Liver (tissue), 9 donors: ENCODE results near the gene TCERG1L. TPM values are rescaled to one million over a fixed set of nuclear protein-coding genes. Genes with fewer than 3 reads are reported as not detected.
"Not testable (repeated sequence)": the region's sequence is repeated elsewhere in the genome, so short reads cannot be mapped to it uniquely, and the experiment has no call there.

Source experiments
- DNase-seq: peaks from one replicate; pipeline ENCODE4 v3.0.0-alpha.2; 2017; ENCODE audit warnings: low spot score
- H3K27ac ChIP-seq, 2 donors: one replicate each; pipeline ENCODE4 v1.7.0; 2013; ENCODE audit warnings: inconsistent platforms in 2 of 2, low read length in 2 of 2, control low read depth in 1 of 2, low read depth in 1 of 2, mild to moderate bottlenecking in 1 of 2
- H3K27me3 ChIP-seq, 4 donors: one replicate each; pipeline versions ENCODE4 v1.6.1 to v1.7.0; 2013; ENCODE audit warnings: low read length in 3 of 4, inconsistent platforms in 1 of 4, mild to moderate bottlenecking in 1 of 4, moderate library complexity in 1 of 4; ENCODE audit not compliant: control insufficient read depth in 4 of 4, insufficient read depth in 4 of 4
- H3K36me3 ChIP-seq, 4 donors: one replicate each; pipeline versions ENCODE4 v1.6.1 to v1.7.0; 2013; ENCODE audit warnings: low read length in 3 of 4, mild to moderate bottlenecking in 3 of 4, low read depth in 1 of 4, moderate library complexity in 1 of 4; ENCODE audit not compliant: control insufficient read depth in 4 of 4, insufficient read depth in 3 of 4
- H3K4me1 ChIP-seq, 4 donors: one replicate each; pipeline versions ENCODE4 v1.6.1 to v1.7.0; 2013; ENCODE audit warnings: low read length in 3 of 4, mild to moderate bottlenecking in 3 of 4, moderate library complexity in 1 of 4; ENCODE audit not compliant: control insufficient read depth in 4 of 4, insufficient read depth in 4 of 4
- H3K4me3 ChIP-seq, 3 donors: one replicate each; pipeline versions ENCODE4 v1.6.1 to v1.7.0; 2013; ENCODE audit warnings: low read length in 3 of 3, control low read depth in 1 of 3, low read depth in 1 of 3, mild to moderate bottlenecking in 1 of 3
- H3K9ac ChIP-seq, 2 donors: one replicate each; pipeline ENCODE4 v1.7.0; 2013; ENCODE audit warnings: low read length in 2 of 2, mild to moderate bottlenecking in 2 of 2, moderate library complexity in 2 of 2, control low read depth in 1 of 2, low read depth in 1 of 2
- H3K9me3 ChIP-seq, 4 donors: one replicate each; pipeline versions ENCODE4 v1.6.1 to v1.7.0; 2013; ENCODE audit warnings: low read length in 3 of 4; ENCODE audit not compliant: control insufficient read depth in 4 of 4
- ATF3 ChIP-seq: IDR thresholded peaks from 2 replicates; pipeline ENCODE4 v1.6.1; 2016; ENCODE audit warnings: antibody characterized with exemption
- CTCF ChIP-seq: fragments of 150-350 bp; IDR thresholded peaks from 2 replicates; pipeline ENCODE4 v1.5.1; 2017; ENCODE audit warnings: improper control_type of control experiment, low read depth, low read length; ENCODE audit not compliant: missing input control
- EGR1 ChIP-seq, 2 donors: IDR thresholded peaks; 2 replicates each; pipeline ENCODE4 v1.6.1; 2016 to 2018; ENCODE audit warnings: antibody characterized with exemption in 2 of 2, low read depth in 2 of 2
- FOXA2 ChIP-seq: IDR thresholded peaks from 2 replicates; pipeline ENCODE4 v1.6.1; 2016; ENCODE audit warnings: antibody characterized with exemption
- GABPA ChIP-seq, 2 donors: IDR thresholded peaks in 1 of 2; conservative IDR thresholded peaks in 1 of 2; 2 replicates each; pipeline ENCODE4 v1.6.1; 2016; ENCODE audit warnings: antibody characterized with exemption in 2 of 2, mild to moderate bottlenecking in 1 of 2, moderate library complexity in 1 of 2
- HNF4A ChIP-seq, 2 donors: conservative IDR thresholded peaks; 2 replicates each; pipeline ENCODE4 v1.6.1; 2016; ENCODE audit warnings: antibody characterized with exemption in 2 of 2, mild to moderate bottlenecking in 2 of 2
- HNF4G ChIP-seq: IDR thresholded peaks from 2 replicates; pipeline ENCODE4 v1.6.1; 2016; ENCODE audit warnings: antibody characterized with exemption
- JUND ChIP-seq, 2 donors: IDR thresholded peaks; 2 replicates each; pipeline ENCODE4 v1.6.1; 2016; ENCODE audit warnings: antibody characterized with exemption in 2 of 2
- NR2F2 ChIP-seq: IDR thresholded peaks from 2 replicates; pipeline ENCODE4 v1.6.1; 2016; ENCODE audit warnings: antibody characterized with exemption
- RAD21 ChIP-seq, 2 donors: IDR thresholded peaks; 2 replicates each; pipeline ENCODE4 v1.6.1; 2016; ENCODE audit warnings: antibody characterized with exemption in 2 of 2, mild to moderate bottlenecking in 2 of 2
- TAF1 ChIP-seq: conservative IDR thresholded peaks from 2 replicates; pipeline ENCODE4 v1.6.1; 2016; ENCODE audit warnings: antibody characterized with exemption, mild to moderate bottlenecking
- YY1 ChIP-seq: IDR thresholded peaks from 2 replicates; pipeline ENCODE4 v1.6.1; 2016; ENCODE audit warnings: antibody characterized with exemption, mild to moderate bottlenecking
- WGBS: extraction: QIAGEN DNeasy Blood & Tissue Kit; methylation state at CpG from one replicate; pipeline ENCODE4 v1.1.7; 2013; 5-methylcytosine and 5-hydroxymethylcytosine counted together
- polyA plus RNA-seq, 2 donors: library from polyadenylated mRNA; stranded (reverse) in 1 of 2; unstranded in 1 of 2; fragments of 200-250 nt in 1 of 2; fragments of >200 nt in 1 of 2; fragmentation: Nextera tagmentation in 1 of 2; extraction: Ambion mirVana in 1 of 2; gene quantifications; one replicate each; pipeline versions ENCODE4 v1.2.1 to v1.2.3, GENCODE V29; 2013 to 2015
- total RNA-seq, 2 donors: library from RNA; depleted of rRNA; stranded (reverse); fragments of >200 nt; gene quantifications; one replicate each; pipeline ENCODE4 v1.2.3, GENCODE V29; 2014
- TF ChIP-seq, protein P1 (sequence below): IDR thresholded peaks from 2 replicates; pipeline ENCODE4 v1.6.1; 2016; ENCODE audit warnings: antibody characterized with exemption, mild to moderate bottlenecking
- TF ChIP-seq, protein P2 (sequence below): IDR thresholded peaks from 2 replicates; pipeline ENCODE4 v1.6.1; 2016; ENCODE audit warnings: antibody characterized with exemption
- donor health status: healthy.
- donor health status: healthy.
- donor health status: healthy.
- donor health status: healthy.
- donor health status: healthy.

The TCERG1L gene
- total and polyA plus RNA-seq, 4 donors: not detected

DNA sequence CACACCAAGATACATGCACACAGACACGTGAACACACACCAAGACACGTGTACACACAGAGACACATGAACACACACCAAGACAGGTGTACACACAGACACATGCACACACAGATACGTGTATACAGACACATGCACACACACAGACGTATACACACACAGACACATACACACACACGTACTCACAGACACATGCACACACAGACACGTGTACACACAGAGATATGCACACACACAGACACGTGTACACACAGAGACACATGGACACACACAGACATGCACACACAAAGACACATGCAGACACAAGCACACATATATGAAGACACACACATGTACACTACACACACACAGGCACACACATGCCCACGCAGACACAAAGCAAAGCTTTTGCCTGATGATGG, 134.6 kb downstream of the TCERG1L start:
- H3K27me3 ChIP-seq: peaks cover 0 to 1% (median 0%) of the 10 kb centered on the region in 4 donors
- no peaks in the 10 kb centered on the region for H3K4me1 ChIP-seq
- WGBS: 80% methylated on average over 8 of the region's 8 CpGs
- H3K36me3 ChIP-seq: no peaks in the 10 kb centered on the region
- H3K9ac ChIP-seq: no peak overlapping the region
- DNase-seq: no peak
- no peak overlapping the region for H3K4me3 ChIP-seq
- TF ChIP-seq CTCF (no peak), ATF3 (no peak), YY1 (no peak), HNF4A (conservative IDR thresholded peaks at IDR 0.05) (no peak), EGR1 (IDR thresholded peaks at IDR 0.05; ENCODE audit: low read depth in 2 of 2) (no peak), JUND (IDR thresholded peaks at IDR 0.05) (no peak), GABPA (IDR thresholded peaks at IDR 0.05 in 1 of 2, conservative IDR thresholded peaks at IDR 0.05 in 1 of 2) (no peak), RAD21 (IDR thresholded peaks at IDR 0.05) (no peak), HNF4G (no peak)
- TF ChIP-seq, protein P1, sequence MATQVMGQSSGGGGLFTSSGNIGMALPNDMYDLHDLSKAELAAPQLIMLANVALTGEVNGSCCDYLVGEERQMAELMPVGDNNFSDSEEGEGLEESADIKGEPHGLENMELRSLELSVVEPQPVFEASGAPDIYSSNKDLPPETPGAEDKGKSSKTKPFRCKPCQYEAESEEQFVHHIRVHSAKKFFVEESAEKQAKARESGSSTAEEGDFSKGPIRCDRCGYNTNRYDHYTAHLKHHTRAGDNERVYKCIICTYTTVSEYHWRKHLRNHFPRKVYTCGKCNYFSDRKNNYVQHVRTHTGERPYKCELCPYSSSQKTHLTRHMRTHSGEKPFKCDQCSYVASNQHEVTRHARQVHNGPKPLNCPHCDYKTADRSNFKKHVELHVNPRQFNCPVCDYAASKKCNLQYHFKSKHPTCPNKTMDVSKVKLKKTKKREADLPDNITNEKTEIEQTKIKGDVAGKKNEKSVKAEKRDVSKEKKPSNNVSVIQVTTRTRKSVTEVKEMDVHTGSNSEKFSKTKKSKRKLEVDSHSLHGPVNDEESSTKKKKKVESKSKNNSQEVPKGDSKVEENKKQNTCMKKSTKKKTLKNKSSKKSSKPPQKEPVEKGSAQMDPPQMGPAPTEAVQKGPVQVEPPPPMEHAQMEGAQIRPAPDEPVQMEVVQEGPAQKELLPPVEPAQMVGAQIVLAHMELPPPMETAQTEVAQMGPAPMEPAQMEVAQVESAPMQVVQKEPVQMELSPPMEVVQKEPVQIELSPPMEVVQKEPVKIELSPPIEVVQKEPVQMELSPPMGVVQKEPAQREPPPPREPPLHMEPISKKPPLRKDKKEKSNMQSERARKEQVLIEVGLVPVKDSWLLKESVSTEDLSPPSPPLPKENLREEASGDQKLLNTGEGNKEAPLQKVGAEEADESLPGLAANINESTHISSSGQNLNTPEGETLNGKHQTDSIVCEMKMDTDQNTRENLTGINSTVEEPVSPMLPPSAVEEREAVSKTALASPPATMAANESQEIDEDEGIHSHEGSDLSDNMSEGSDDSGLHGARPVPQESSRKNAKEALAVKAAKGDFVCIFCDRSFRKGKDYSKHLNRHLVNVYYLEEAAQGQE: no peak
- no peak overlapping the region for H3K27ac ChIP-seq
- H3K9me3 ChIP-seq: no peaks in the 10 kb centered on the region

DNA sequence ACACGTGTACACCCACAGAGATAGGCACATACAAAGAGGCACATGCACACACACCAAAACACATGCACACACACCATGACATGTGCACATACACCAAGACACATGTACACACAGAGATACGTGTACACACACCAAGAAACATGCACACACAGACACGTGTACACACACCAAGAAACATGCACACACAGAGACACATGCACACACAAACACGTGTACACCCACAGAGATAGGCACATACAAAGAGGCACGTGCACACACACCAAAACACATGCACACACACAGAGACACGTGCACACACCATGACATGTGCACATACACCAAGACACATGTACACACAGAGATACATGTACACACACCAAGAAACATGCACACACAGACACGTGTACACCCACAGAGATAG, 135.2 kb downstream of the TCERG1L start:
- not testable (repeated sequence) for H3K9ac ChIP-seq, H3K9me3 ChIP-seq, H3K4me3 ChIP-seq, DNase-seq, H3K4me1 ChIP-seq, H3K27me3 ChIP-seq, H3K27ac ChIP-seq, H3K36me3 ChIP-seq
- WGBS: 80% methylated on average over 7 of the region's 7 CpGs

- Histone ChIP-seq H3K36me3 (no peaks in the 10 kb centered on the region), H3K4me3 (no peak overlapping the region), H3K9ac (no peak overlapping the region), H3K4me1 (no peaks in the 10 kb centered on the region), H3K27ac (no peak overlapping the region), H3K27me3 (no peaks in the 10 kb centered on the region), H3K9me3 (no peaks in the 10 kb centered on the region)
- DNase-seq: no peak
- 94% methylated on average over 13 of the region's 13 CpGs for WGBS
- TF ChIP-seq TAF1 (no peak), YY1 (no peak), EGR1 (IDR thresholded peaks at IDR 0.05; ENCODE audit: low read depth in 2 of 2) (no peak), HNF4G (no peak), NR2F2 (no peak), FOXA2 (no peak), GABPA (IDR thresholded peaks at IDR 0.05 in 1 of 2, conservative IDR thresholded peaks at IDR 0.05 in 1 of 2) (no peak)
- TF ChIP-seq, protein P1: no peak
- TF ChIP-seq, protein P2, sequence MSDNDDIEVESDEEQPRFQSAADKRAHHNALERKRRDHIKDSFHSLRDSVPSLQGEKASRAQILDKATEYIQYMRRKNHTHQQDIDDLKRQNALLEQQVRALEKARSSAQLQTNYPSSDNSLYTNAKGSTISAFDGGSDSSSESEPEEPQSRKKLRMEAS: no peak
These were observed 135.6 kb downstream of the TCERG1L start for GRCh38 chr10:131175891-131176290.
